NCI-H146 treated with DMSO at 0.1 percent for 48 hours (cell line): Measurements from ENCODE around the gene ZNF343.

Source experiments
- DNase-seq: peaks from one replicate; lab custom pipeline; 2025; ENCODE audit not compliant: unreplicated experiment; lab: John Stamatoyannopoulos, UW

The ZNF343 gene

DNA sequence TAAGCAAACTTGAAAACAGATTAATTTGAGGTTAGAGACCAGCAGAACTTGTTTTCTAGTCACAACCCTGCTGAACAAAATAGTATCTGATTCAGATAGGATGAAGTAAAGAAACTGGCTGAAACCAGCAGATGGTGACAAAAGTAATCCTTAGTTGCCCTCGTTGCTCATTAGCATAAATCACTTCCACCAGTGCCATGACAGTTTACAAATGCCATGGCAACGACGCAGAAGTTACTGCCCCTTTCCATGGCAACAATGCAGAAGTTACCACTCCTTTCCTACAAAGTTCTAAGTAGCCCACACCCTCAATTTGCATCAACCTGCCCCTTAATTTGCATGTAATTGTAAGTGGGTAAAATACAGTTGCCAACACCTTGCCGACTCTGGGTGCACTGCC is 61.9 kb downstream of the ZNF343 start:
- no peak for DNase-seq
